IMR-90 (cell line): Measurements from ENCODE around the gene PRDM2. TPM values are rescaled to one million over a fixed set of nuclear protein-coding genes. Genes with fewer than 3 reads are reported as not detected.

Experiments
- ATAC-seq: fragments of 200-7000 bp; cut with Tn5 transposase; 2 replicates; pipeline ENCODE4 v1.9.1; 2020; ENCODE audit warnings: low read depth, mild to moderate bottlenecking, moderate library complexity
- BruUV-seq: library from RNA; stranded (reverse); fragments of 400-500 nt; replicated peaks from 2 replicates; lab custom pipeline; 2021; lab: Mats Ljungman, UMichigan
- CTCF ChIA-PET: fragments of 300-600 bp; formaldehyde crosslinking; extraction: SDS; loops from one replicate; lab custom pipeline; 2021; ENCODE audit warnings: antibody characterized with exemption; lab: Yijun Ruan, JAX
- POLR2A ChIA-PET: fragments of 300-600 bp; sonication (Branson Sonifier 250); formaldehyde crosslinking; loops from one replicate; lab custom pipeline; 2022; ENCODE audit warnings: antibody characterized with exemption; ENCODE audit not compliant: unreplicated experiment; lab: Charles Lee
- DNase-seq: peaks from one replicate; pipeline ENCODE4 v3.0.0; 2013
- H2AFZ ChIP-seq: replicated peaks from 2 replicates; pipeline ENCODE3; 2013; ENCODE audit warnings: low read length, mild to moderate bottlenecking; ENCODE audit not compliant: poor library complexity
- H2AK5ac ChIP-seq: 2 replicates; pipeline ENCODE4 v1.6.1; 2013; ENCODE audit warnings: low read depth, low read length, inconsistent platforms
- H2AK9ac ChIP-seq: replicated peaks from 2 replicates; pipeline ENCODE3; 2013; ENCODE audit warnings: mild to moderate bottlenecking, low read depth, low read length, moderate library complexity; ENCODE audit not compliant: poor library complexity
- H2BK120ac ChIP-seq: 2 replicates; pipeline ENCODE4 v1.6.1; 2013; ENCODE audit warnings: low read depth, low read length, inconsistent platforms
- H2BK15ac ChIP-seq: 3 replicates; pipeline ENCODE4 v1.6.1; 2013; ENCODE audit warnings: low read depth, low read length, inconsistent platforms
- H2BK20ac ChIP-seq: 2 replicates; pipeline ENCODE4 v1.6.1; 2013; ENCODE audit warnings: low read depth, mild to moderate bottlenecking, inconsistent platforms, low read length, moderate library complexity
- H2BK5ac ChIP-seq: 2 replicates; pipeline ENCODE4 v1.6.1; 2013; ENCODE audit warnings: mild to moderate bottlenecking, low read depth, low read length, inconsistent platforms; ENCODE audit not compliant: poor library complexity, severe bottlenecking
- H3K14ac ChIP-seq: replicated peaks from 2 replicates; pipeline ENCODE4 v1.6.1; 2013; ENCODE audit warnings: low read depth, low read length, inconsistent platforms
- H3K18ac ChIP-seq: 2 replicates; pipeline ENCODE4 v1.6.1; 2013; ENCODE audit warnings: low read depth, low read length, control low read depth
- H3K23ac ChIP-seq: 2 replicates; pipeline ENCODE4 v1.6.1; 2013; ENCODE audit warnings: low read depth, low read length, inconsistent platforms
- H3K27ac ChIP-seq: 2 replicates; pipeline ENCODE4 v1.5.1; 2013; ENCODE audit warnings: mild to moderate bottlenecking, control low read depth, low read length; ENCODE audit not compliant: insufficient read depth
- H3K27me3 ChIP-seq: 2 replicates; pipeline ENCODE4 v1.6.1; 2013; ENCODE audit warnings: low read length; ENCODE audit not compliant: control insufficient read depth, insufficient read depth
- H3K36me3 ChIP-seq: 2 replicates; pipeline ENCODE4 v1.6.1; 2013; ENCODE audit warnings: low read length, mixed read lengths; ENCODE audit not compliant: control insufficient read depth, insufficient read depth
- H3K4ac ChIP-seq: 2 replicates; pipeline ENCODE4 v1.6.1; 2013; ENCODE audit warnings: low read depth, low read length, inconsistent platforms
- H3K4me1 ChIP-seq: 2 replicates; pipeline ENCODE4 v1.6.1; 2013; ENCODE audit warnings: low read length, mixed read lengths; ENCODE audit not compliant: control insufficient read depth, insufficient read depth
- H3K4me2 ChIP-seq: 2 replicates; pipeline ENCODE4 v1.6.1; 2013; ENCODE audit warnings: low read depth, mild to moderate bottlenecking, control low read depth, low read length, moderate library complexity
- H3K4me3 ChIP-seq: 2 replicates; pipeline ENCODE4 v1.5.1; 2013; ENCODE audit warnings: low read depth, mild to moderate bottlenecking, control low read depth, low read length, moderate library complexity; ENCODE audit not compliant: insufficient read depth
- H3K56ac ChIP-seq: 2 replicates; pipeline ENCODE4 v1.6.1; 2013; ENCODE audit warnings: low read length, inconsistent platforms; ENCODE audit not compliant: insufficient read depth; ENCODE audit errors: extremely low read depth
- H3K79me1 ChIP-seq, 2 experiments: 2 replicates each; pipeline ENCODE4 v1.6.1; 2013; ENCODE audit warnings: low read length in 2 of 2, inconsistent platforms in 1 of 2, low read depth in 1 of 2
- H3K9ac ChIP-seq: 2 replicates; pipeline ENCODE4 v1.6.1; 2013; ENCODE audit warnings: low read depth, low read length, control low read depth
- H3K9me1 ChIP-seq: 2 replicates; pipeline ENCODE4 v1.6.1; 2013; ENCODE audit warnings: low read length, inconsistent platforms; ENCODE audit not compliant: insufficient read depth
- H3K9me3 ChIP-seq: 2 replicates; pipeline ENCODE4 v1.6.1; 2013; ENCODE audit warnings: low read length; ENCODE audit not compliant: control insufficient read depth, insufficient read depth
- H4K20me1 ChIP-seq: 2 replicates; pipeline ENCODE4 v1.6.1; 2013; ENCODE audit warnings: low read length, inconsistent platforms; ENCODE audit not compliant: insufficient read depth
- H4K5ac ChIP-seq: 2 replicates; pipeline ENCODE4 v1.6.1; 2013; ENCODE audit warnings: mild to moderate bottlenecking, low read depth, low read length, control low read depth
- H4K8ac ChIP-seq, 2 experiments: 2 replicates each; pipeline ENCODE4 v1.6.1; 2013; ENCODE audit warnings: low read depth in 2 of 2, low read length in 2 of 2, control low read depth in 1 of 2, inconsistent platforms in 1 of 2
- H4K91ac ChIP-seq: 2 replicates; pipeline ENCODE4 v1.6.1; 2013; ENCODE audit warnings: low read depth, low read length, inconsistent platforms; ENCODE audit not compliant: insufficient read depth
- BHLHE40 ChIP-seq: fragments of 150-350 bp; IDR thresholded peaks from 2 replicates; pipeline ENCODE4 v1.6.1; 2016; ENCODE audit warnings: mild to moderate bottlenecking, low read depth, low read length
- CHD1 ChIP-seq: IDR thresholded peaks from 2 replicates; pipeline ENCODE4 v1.6.1; 2012; ENCODE audit warnings: low read depth, low read length, improper control_type of control experiment
- MAZ ChIP-seq: IDR thresholded peaks from 2 replicates; pipeline ENCODE4 v1.6.1; 2012; ENCODE audit warnings: low read depth, mild to moderate bottlenecking, low read length, improper control_type of control experiment, moderate library complexity, borderline replicate concordance
- NFE2L2 ChIP-seq: fragments of 150-350 bp; IDR thresholded peaks from 2 replicates; pipeline ENCODE4 v1.6.1; 2016; ENCODE audit warnings: low read depth, mild to moderate bottlenecking, low read length
- POLR2A ChIP-seq: IDR thresholded peaks from 2 replicates; pipeline ENCODE4 v1.6.1; 2012; ENCODE audit warnings: mild to moderate bottlenecking, low read depth, low read length
- SMC3 ChIP-seq: fragments of 150-350 bp; IDR thresholded peaks from 2 replicates; pipeline ENCODE4 v1.6.1; 2016; ENCODE audit warnings: low read depth, mild to moderate bottlenecking, antibody characterized with exemption, low read length, moderate library complexity
- WGBS, 2 experiments: methylation state at CpG; one replicate each; pipeline versions ENCODE4 v1.1.5 to v1.1.7; 2013; ENCODE audit warnings: missing lambda C conversion rate in 2 of 2; ENCODE audit not compliant: insufficient read length in 1 of 2; ENCODE audit errors: extremely low coverage in 2 of 2; 5-methylcytosine and 5-hydroxymethylcytosine counted together
- dilution Hi-C: fragments of 300-500 bp; cut with HindIII; formaldehyde crosslinking; loops from one replicate; pipeline ENCODE4 v1.14.3; 2018; ENCODE audit warnings: low sequenced_read_pairs; ENCODE audit not compliant: unreplicated experiment
- in situ Hi-C: fragments of 300-500 bp; cut with MboI; formaldehyde crosslinking; loops from 3 replicates; pipeline ENCODE4 v1.14.3; 2019; ENCODE audit warnings: low sequenced_read_pairs, inconsistent platforms, mixed read lengths
- intact Hi-C: fragments of 100-400 bp; cut with micrococcal nuclease; formaldehyde crosslinking; loops from 2 replicates; pipeline ENCODE4 v1.10.0; 2022
- polyA plus RNA-seq, 3 experiments: library from polyadenylated mRNA; depleted of rRNA; stranded (reverse); fragments of >200 nt; gene quantifications; 2 replicates each; pipeline ENCODE4 v1.2.3, GENCODE V29; 2012; ENCODE audit warnings: low replicate concordance in 1 of 3
- total RNA-seq: library from RNA; depleted of rRNA; stranded (reverse); fragments of >200 nt; gene quantifications from 2 replicates; pipeline ENCODE4 v1.2.3, GENCODE V29; 2012
- TF ChIP-seq, protein P1 (sequence below): fragments of 150-350 bp; IDR thresholded peaks from 2 replicates; pipeline ENCODE4 v1.6.1; 2016; ENCODE audit warnings: low read depth, mild to moderate bottlenecking, low read length, moderate library complexity, borderline replicate concordance

The PRDM2 gene
- total and polyA plus RNA-seq, 2 of the 4 experiments (the other 2 are of a cell fraction) = 3.4 to 8.9 TPM

DNA sequence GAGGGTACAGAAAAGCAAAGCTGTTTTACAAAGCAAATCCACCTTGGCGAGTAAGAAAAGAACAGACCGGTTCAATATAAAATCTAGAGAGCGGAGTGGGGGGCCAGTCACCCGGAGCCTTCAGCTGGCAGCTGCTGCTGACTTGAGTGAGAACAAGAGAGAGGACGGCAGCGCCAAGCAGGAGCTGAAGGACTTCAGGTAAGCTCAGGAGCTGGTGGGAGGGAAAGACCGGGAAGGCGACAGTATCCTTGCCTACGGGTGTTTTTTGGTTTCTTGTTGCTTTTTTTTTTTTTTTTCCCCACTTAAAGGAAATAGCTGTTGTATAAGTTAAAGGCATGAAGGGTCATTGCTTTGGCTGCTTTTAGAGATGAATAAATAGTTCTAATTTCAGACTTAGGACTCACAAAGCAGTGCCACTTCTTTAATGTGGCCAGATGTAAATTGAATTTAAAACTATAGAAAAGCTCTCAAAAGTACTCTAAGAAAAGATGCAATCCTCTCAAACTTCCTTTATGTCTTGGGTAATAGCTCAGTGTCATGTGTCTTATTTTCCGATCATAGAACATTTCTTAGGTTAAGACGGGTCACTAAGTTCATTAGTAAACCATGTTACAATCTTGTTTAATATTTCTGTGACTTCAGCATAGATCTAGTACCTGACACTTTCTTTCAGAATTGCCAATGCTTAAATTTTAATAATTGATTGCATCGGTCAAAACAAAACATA, 82.8 kb downstream of the PRDM2 start (continued):
- no peak for TF ChIP-seq CHD1

DNA sequence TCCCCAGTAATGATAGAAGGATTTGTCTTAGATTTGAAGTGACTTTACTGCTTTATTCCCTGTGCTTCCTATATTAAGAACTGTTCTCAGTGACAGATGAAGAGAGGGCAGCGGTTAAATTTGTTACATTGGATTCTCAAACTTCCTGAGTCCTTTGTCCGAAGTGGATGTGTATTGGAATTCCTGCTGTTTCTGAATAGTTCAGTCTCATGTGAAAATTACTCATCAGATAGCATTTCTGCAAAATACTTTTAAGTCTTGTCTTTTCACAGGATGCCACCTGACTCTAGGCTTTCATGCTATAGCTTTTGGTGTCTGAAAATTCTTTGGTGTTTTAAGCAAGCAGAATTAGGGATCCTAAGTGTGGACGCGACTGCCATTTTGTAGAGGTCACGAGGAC, 83.6 kb downstream of the PRDM2 start:
- Histone ChIP-seq H4K8ac (no peak overlapping the region), H2BK120ac (no peak overlapping the region), H3K9me3 (no peaks in the 10 kb centered on the region), H3K79me1 (peaks cover 19 to 73% of the 10 kb centered on the region in 2 experiments), H4K91ac (no peak overlapping the region), H3K4me3 (no peak overlapping the region), H3K9ac (no peak overlapping the region), H2BK5ac (peak overlapping the region; percentile 50), H4K5ac (peak overlapping the region; percentile 73; the same call in 1 of the 2 replicates), H2BK20ac (no peak overlapping the region), H2AFZ (no peak overlapping the region), H3K56ac (no peak overlapping the region), H3K27me3 (no peaks in the 10 kb centered on the region), H3K9me1 (peaks cover 21% of the 10 kb centered on the region), H2AK5ac (no peak overlapping the region), H3K27ac (no peak overlapping the region; the same call in 1 of the 2 replicates), H3K18ac (peak overlapping the region; percentile 70), H2BK15ac (no peak overlapping the region), H2AK9ac (no peak overlapping the region), H3K14ac (no peak overlapping the region), H3K4me2 (peak overlapping the region; percentile 28; the same call in 1 of the 2 replicates), H3K36me3 (peaks cover 18% of the 10 kb centered on the region), H3K4me1 (peaks cover 35% of the 10 kb centered on the region), H3K4ac (0 out of 2 replicates have a peak overlapping the region, but pooled peaks have one; percentile 12), H4K20me1 (peaks cover 64% of the 10 kb centered on the region), H3K23ac (no peak overlapping the region)
- POLR2A ChIA-PET = no interaction called here
- intact Hi-C loops (no loop called here), dilution Hi-C loops (no loop called here), in situ Hi-C loops (no loop called here)
- TF ChIP-seq CHD1 = no peak
- TF ChIP-seq BHLHE40 = no peak
- no peak for TF ChIP-seq NFE2L2
- no peak for TF ChIP-seq SMC3
- no peak for TF ChIP-seq POLR2A
- TF ChIP-seq, protein P1, sequence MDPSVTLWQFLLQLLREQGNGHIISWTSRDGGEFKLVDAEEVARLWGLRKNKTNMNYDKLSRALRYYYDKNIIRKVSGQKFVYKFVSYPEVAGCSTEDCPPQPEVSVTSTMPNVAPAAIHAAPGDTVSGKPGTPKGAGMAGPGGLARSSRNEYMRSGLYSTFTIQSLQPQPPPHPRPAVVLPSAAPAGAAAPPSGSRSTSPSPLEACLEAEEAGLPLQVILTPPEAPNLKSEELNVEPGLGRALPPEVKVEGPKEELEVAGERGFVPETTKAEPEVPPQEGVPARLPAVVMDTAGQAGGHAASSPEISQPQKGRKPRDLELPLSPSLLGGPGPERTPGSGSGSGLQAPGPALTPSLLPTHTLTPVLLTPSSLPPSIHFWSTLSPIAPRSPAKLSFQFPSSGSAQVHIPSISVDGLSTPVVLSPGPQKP = no peak
- no peak for TF ChIP-seq MAZ
- CTCF ChIA-PET = interaction anchor here (1.3 kb wide), 1 partner anchor 34 kb away, joined by 3 read pairs; no protein-coding TSS in a partner anchor
- no peak for ATAC-seq
- BruUV-seq = no TSS peak
- peak; percentile 47 for DNase-seq
- 69% methylated on average over 2 of the region's 5 CpGs; no CpG with 5 or more reads in 1 of the 2 experiments for WGBS, 2 experiments
